HEK293 (cell line): ENCODE results near the gene MAST2.

Experiments used
- CTCF ChIA-PET: fragments of 350-600 bp; formaldehyde crosslinking; extraction: SDS; loops from one replicate; lab custom pipeline; 2021; ENCODE audit warnings: antibody characterized with exemption; lab: Yijun Ruan, JAX
- POLR2A ChIA-PET: fragments of 300-600 bp; formaldehyde crosslinking; extraction: SDS; loops from one replicate; lab custom pipeline; 2020; ENCODE audit warnings: antibody characterized with exemption, inconsistent platforms; lab: Yijun Ruan, JAX
- H3K27ac ChIP-seq: fragments of 200-500 bp; sonication (Bioruptor generic); 2 replicates; pipeline ENCODE4 v1.5.1; 2014; ENCODE audit warnings: low read depth, low read length, control low read depth, inconsistent platforms; ENCODE audit errors: extremely low read depth
- H3K36me3 ChIP-seq, 2 experiments: fragments of 200-500 bp in 1 of 2; sonication (Bioruptor generic) in 1 of 2; 1 replicate in 1 of 2; 2 replicates in 1 of 2; pipeline ENCODE4 v1.5.1; 2014 to 2017; ENCODE audit warnings: inconsistent platforms in 2 of 2, low read length in 2 of 2; ENCODE audit not compliant: control insufficient read depth in 2 of 2, insufficient read depth in 1 of 2
- H3K4me1 ChIP-seq: fragments of 200-500 bp; sonication (Bioruptor generic); 2 replicates; pipeline ENCODE4 v1.5.1; 2014; ENCODE audit warnings: mild to moderate bottlenecking, low read length, inconsistent platforms; ENCODE audit not compliant: control insufficient read depth, insufficient read depth
- H3K4me3 ChIP-seq: 2 replicates; pipeline ENCODE4 v1.5.1; 2011; ENCODE audit warnings: low read depth, mild to moderate bottlenecking, control low read depth, low read length, moderate library complexity
- H3K9me3 ChIP-seq: fragments of 200-500 bp; sonication (Bioruptor generic); 2 replicates; pipeline ENCODE4 v1.5.1; 2014; ENCODE audit warnings: low read depth, low read length, inconsistent platforms; ENCODE audit not compliant: control insufficient read depth, insufficient read depth
- KLF16 ChIP-seq: fragments of 450-650 bp; formaldehyde crosslinking; IDR thresholded peaks from 2 replicates; pipeline ENCODE4 v1.5.1; 2017; ENCODE audit warnings: missing biosample characterization, missing genetic modification characterization
- SCRT1 ChIP-seq: fragments of 450-650 bp; formaldehyde crosslinking; IDR thresholded peaks from 2 replicates; pipeline ENCODE4 v1.5.1; 2016; ENCODE audit warnings: missing biosample characterization, missing genetic modification characterization, borderline replicate concordance
- SCRT2 ChIP-seq: fragments of 450-650 bp; formaldehyde crosslinking; IDR thresholded peaks from 2 replicates; pipeline ENCODE4 v1.5.1; 2016; ENCODE audit warnings: missing biosample characterization, missing genetic modification characterization
- ZBTB17 ChIP-seq: fragments of 450-650 bp; formaldehyde crosslinking; IDR thresholded peaks from 2 replicates; pipeline ENCODE4 v1.5.1; 2016; ENCODE audit warnings: missing biosample characterization, missing genetic modification characterization
- ZBTB20 ChIP-seq: fragments of 450-650 bp; formaldehyde crosslinking; IDR thresholded peaks from 2 replicates; pipeline ENCODE4 v1.5.1; 2016; ENCODE audit warnings: missing biosample characterization, missing genetic modification characterization
- ZFP37 ChIP-seq: fragments of 450-650 bp; formaldehyde crosslinking; IDR thresholded peaks from 2 replicates; pipeline ENCODE4 v1.5.1; 2016; ENCODE audit warnings: missing biosample characterization, missing genetic modification characterization
- ZNF354C ChIP-seq: fragments of 450-650 bp; formaldehyde crosslinking; IDR thresholded peaks from 2 replicates; pipeline ENCODE4 v1.5.1; 2016; ENCODE audit warnings: missing biosample characterization, missing genetic modification characterization, low read depth, borderline replicate concordance
- ZNF423 ChIP-seq: fragments of 450-650 bp; formaldehyde crosslinking; IDR thresholded peaks from 2 replicates; pipeline ENCODE4 v1.5.1; 2016; ENCODE audit warnings: missing biosample characterization, missing genetic modification characterization
- ZNF521 ChIP-seq: fragments of 450-650 bp; formaldehyde crosslinking; IDR thresholded peaks from 2 replicates; pipeline ENCODE4 v1.5.1; 2017; ENCODE audit warnings: missing biosample characterization, mild to moderate bottlenecking, missing genetic modification characterization
- ZNF555 ChIP-seq: fragments of 450-650 bp; formaldehyde crosslinking; conservative IDR thresholded peaks from 2 replicates; pipeline ENCODE4 v1.5.1; 2017; ENCODE audit warnings: missing biosample characterization, mild to moderate bottlenecking, missing genetic modification characterization, inconsistent platforms
- ZNF777 ChIP-seq: fragments of 450-650 bp; formaldehyde crosslinking; IDR thresholded peaks from 2 replicates; pipeline ENCODE4 v1.5.1; 2017; ENCODE audit warnings: missing biosample characterization, missing genetic modification characterization, borderline replicate concordance
- TF ChIP-seq, protein P1 (sequence below): fragments of 450-650 bp; formaldehyde crosslinking; IDR thresholded peaks from 2 replicates; pipeline ENCODE4 v1.5.1; 2016; ENCODE audit warnings: missing biosample characterization, missing genetic modification characterization
- TF ChIP-seq, protein P2 (sequence below): fragments of 450-650 bp; formaldehyde crosslinking; IDR thresholded peaks from 2 replicates; pipeline ENCODE4 v1.5.1; 2016; ENCODE audit warnings: missing biosample characterization, missing genetic modification characterization
- TF ChIP-seq, protein P3 (sequence below): fragments of 450-650 bp; formaldehyde crosslinking; IDR thresholded peaks from 2 replicates; pipeline ENCODE4 v1.5.1; 2016; ENCODE audit warnings: missing biosample characterization, missing genetic modification characterization
- TF ChIP-seq, protein P4 (sequence below): fragments of 450-650 bp; formaldehyde crosslinking; IDR thresholded peaks from 2 replicates; pipeline ENCODE4 v1.5.1; 2016; ENCODE audit warnings: missing biosample characterization, missing genetic modification characterization, borderline replicate concordance
- TF ChIP-seq, protein P5 (sequence below): fragments of 450-650 bp; formaldehyde crosslinking; IDR thresholded peaks from 2 replicates; pipeline ENCODE4 v1.5.1; 2016; ENCODE audit warnings: missing biosample characterization, missing genetic modification characterization

Gene MAST2

DNA sequence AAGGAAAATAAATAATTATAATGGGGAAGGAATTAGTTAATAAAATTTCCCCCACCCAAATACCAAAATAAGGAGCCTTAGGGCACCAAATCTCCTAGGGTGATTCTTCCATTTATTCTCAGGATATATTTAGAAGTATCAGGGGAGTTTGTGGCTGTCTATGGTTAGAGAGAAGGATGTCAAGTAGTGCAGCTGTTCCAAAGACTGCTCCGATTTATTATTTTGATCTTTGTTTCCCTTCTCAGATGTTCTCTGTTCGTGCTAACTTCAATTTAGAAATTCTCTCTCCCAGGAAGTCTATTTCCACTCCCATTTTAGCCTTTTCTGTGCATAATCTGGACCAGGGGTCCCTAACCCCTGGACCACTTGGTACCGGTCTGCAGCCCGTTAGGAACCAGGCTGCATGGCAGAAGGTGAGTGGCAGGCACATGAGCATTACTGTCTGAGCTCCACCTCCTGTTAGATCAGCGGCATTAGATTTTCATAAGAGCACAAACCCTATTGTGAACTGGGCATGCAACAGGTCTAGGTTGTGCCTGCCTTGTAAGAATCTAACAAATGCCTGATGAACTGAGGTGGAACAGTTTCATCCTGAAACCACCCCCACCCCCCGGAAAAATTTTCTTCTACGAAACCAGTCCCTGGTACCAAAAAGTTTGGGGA lies 9.3 kb upstream of the MAST2 start:
- Histone ChIP-seq H3K4me3 (no peak overlapping the region), H3K36me3 (no peaks in the 10 kb centered on the region), H3K27ac (no peak overlapping the region), H3K9me3 (no peaks in the 10 kb centered on the region), H3K4me1 (no peaks in the 10 kb centered on the region)
- POLR2A ChIA-PET = interaction anchor here (0.6 to 1.6 kb wide), 2 partner anchors 8 to 169 kb away, joined by 3 read pairs; no protein-coding TSS in a partner anchor
- CTCF ChIA-PET = no interaction called here
- TF ChIP-seq SCRT1 (tag by site-specific recombination) = peak; percentile 89
- TF ChIP-seq SCRT2 (tag by site-specific recombination) = peak; percentile 97
- TF ChIP-seq ZBTB20 (tag by site-specific recombination) = no peak
- TF ChIP-seq, protein P1, sequence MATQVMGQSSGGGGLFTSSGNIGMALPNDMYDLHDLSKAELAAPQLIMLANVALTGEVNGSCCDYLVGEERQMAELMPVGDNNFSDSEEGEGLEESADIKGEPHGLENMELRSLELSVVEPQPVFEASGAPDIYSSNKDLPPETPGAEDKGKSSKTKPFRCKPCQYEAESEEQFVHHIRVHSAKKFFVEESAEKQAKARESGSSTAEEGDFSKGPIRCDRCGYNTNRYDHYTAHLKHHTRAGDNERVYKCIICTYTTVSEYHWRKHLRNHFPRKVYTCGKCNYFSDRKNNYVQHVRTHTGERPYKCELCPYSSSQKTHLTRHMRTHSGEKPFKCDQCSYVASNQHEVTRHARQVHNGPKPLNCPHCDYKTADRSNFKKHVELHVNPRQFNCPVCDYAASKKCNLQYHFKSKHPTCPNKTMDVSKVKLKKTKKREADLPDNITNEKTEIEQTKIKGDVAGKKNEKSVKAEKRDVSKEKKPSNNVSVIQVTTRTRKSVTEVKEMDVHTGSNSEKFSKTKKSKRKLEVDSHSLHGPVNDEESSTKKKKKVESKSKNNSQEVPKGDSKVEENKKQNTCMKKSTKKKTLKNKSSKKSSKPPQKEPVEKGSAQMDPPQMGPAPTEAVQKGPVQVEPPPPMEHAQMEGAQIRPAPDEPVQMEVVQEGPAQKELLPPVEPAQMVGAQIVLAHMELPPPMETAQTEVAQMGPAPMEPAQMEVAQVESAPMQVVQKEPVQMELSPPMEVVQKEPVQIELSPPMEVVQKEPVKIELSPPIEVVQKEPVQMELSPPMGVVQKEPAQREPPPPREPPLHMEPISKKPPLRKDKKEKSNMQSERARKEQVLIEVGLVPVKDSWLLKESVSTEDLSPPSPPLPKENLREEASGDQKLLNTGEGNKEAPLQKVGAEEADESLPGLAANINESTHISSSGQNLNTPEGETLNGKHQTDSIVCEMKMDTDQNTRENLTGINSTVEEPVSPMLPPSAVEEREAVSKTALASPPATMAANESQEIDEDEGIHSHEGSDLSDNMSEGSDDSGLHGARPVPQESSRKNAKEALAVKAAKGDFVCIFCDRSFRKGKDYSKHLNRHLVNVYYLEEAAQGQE (tag by site-specific recombination) = no peak

DNA sequence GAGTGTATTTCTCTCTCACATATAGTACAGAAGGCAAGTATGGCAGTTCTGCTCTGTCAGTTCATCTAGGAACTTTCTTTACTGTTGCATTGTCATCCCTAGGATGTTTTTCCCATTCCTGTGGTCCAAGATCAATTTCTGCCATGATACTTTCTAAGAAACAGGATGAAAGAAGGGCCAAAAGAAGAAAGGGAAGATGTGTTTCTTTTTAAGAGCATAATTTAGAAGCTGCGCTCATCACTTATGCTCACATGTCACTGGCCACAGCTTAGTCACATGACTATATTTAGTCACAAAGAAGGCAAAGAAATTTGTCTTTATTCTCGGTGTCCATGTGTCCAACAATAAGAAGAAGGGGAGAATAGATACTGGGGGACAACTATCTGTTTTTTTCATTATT lies 7.0 kb upstream of the MAST2 start:
- Histone ChIP-seq H3K27ac (no peak overlapping the region), H3K9me3 (no peaks in the 10 kb centered on the region), H3K4me3 (no peak overlapping the region), H3K4me1 (no peaks in the 10 kb centered on the region), H3K36me3 (no peaks in the 10 kb centered on the region)
- POLR2A ChIA-PET = no interaction called here
- CTCF ChIA-PET = no interaction called here
- no peak for TF ChIP-seq ZNF777 (tag by site-specific recombination)
- no peak for TF ChIP-seq ZFP37 (tag by site-specific recombination)
- no peak for TF ChIP-seq ZNF521
- TF ChIP-seq, protein P2, sequence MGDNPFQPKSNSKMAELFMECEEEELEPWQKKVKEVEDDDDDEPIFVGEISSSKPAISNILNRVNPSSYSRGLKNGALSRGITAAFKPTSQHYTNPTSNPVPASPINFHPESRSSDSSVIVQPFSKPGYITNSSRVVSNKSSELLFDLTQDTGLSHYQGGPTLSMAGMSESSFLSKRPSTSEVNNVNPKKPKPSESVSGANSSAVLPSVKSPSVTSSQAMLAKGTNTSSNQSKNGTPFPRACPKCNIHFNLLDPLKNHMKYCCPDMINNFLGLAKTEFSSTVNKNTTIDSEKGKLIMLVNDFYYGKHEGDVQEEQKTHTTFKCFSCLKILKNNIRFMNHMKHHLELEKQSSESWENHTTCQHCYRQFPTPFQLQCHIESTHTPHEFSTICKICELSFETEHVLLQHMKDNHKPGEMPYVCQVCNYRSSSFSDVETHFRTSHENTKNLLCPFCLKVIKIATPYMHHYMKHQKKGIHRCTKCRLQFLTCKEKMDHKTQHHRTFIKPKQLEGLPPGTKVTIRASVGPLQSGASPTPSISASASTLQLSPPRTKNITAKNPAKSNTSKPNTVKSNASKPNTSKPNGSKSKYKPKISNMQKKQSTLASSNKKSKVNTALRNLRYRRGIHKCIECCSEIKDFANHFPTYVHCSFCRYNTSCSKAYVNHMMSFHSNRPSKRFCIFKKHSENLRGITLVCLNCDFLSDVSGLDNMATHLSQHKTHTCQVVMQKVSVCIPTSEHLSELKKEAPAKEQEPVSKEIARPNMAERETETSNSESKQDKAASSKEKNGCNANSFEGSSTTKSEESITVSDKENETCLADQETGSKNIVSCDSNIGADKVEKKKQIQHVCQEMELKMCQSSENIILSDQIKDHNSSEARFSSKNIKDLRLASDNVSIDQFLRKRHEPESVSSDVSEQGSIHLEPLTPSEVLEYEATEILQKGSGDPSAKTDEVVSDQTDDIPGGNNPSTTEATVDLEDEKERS (tag by site-specific recombination) = no peak
- TF ChIP-seq ZNF555 (tag by site-specific recombination) = no peak
- TF ChIP-seq, protein P3, sequence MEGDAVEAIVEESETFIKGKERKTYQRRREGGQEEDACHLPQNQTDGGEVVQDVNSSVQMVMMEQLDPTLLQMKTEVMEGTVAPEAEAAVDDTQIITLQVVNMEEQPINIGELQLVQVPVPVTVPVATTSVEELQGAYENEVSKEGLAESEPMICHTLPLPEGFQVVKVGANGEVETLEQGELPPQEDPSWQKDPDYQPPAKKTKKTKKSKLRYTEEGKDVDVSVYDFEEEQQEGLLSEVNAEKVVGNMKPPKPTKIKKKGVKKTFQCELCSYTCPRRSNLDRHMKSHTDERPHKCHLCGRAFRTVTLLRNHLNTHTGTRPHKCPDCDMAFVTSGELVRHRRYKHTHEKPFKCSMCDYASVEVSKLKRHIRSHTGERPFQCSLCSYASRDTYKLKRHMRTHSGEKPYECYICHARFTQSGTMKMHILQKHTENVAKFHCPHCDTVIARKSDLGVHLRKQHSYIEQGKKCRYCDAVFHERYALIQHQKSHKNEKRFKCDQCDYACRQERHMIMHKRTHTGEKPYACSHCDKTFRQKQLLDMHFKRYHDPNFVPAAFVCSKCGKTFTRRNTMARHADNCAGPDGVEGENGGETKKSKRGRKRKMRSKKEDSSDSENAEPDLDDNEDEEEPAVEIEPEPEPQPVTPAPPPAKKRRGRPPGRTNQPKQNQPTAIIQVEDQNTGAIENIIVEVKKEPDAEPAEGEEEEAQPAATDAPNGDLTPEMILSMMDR = no peak
- no peak for TF ChIP-seq ZNF423 (tag by site-specific recombination)
- TF ChIP-seq, protein P4, sequence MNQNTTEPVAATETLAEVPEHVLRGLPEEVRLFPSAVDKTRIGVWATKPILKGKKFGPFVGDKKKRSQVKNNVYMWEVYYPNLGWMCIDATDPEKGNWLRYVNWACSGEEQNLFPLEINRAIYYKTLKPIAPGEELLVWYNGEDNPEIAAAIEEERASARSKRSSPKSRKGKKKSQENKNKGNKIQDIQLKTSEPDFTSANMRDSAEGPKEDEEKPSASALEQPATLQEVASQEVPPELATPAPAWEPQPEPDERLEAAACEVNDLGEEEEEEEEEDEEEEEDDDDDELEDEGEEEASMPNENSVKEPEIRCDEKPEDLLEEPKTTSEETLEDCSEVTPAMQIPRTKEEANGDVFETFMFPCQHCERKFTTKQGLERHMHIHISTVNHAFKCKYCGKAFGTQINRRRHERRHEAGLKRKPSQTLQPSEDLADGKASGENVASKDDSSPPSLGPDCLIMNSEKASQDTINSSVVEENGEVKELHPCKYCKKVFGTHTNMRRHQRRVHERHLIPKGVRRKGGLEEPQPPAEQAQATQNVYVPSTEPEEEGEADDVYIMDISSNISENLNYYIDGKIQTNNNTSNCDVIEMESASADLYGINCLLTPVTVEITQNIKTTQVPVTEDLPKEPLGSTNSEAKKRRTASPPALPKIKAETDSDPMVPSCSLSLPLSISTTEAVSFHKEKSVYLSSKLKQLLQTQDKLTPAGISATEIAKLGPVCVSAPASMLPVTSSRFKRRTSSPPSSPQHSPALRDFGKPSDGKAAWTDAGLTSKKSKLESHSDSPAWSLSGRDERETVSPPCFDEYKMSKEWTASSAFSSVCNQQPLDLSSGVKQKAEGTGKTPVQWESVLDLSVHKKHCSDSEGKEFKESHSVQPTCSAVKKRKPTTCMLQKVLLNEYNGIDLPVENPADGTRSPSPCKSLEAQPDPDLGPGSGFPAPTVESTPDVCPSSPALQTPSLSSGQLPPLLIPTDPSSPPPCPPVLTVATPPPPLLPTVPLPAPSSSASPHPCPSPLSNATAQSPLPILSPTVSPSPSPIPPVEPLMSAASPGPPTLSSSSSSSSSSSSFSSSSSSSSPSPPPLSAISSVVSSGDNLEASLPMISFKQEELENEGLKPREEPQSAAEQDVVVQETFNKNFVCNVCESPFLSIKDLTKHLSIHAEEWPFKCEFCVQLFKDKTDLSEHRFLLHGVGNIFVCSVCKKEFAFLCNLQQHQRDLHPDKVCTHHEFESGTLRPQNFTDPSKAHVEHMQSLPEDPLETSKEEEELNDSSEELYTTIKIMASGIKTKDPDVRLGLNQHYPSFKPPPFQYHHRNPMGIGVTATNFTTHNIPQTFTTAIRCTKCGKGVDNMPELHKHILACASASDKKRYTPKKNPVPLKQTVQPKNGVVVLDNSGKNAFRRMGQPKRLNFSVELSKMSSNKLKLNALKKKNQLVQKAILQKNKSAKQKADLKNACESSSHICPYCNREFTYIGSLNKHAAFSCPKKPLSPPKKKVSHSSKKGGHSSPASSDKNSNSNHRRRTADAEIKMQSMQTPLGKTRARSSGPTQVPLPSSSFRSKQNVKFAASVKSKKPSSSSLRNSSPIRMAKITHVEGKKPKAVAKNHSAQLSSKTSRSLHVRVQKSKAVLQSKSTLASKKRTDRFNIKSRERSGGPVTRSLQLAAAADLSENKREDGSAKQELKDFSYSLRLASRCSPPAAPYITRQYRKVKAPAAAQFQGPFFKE (tag by site-specific recombination) = no peak
- no peak for TF ChIP-seq KLF16 (tag by site-specific recombination)
- TF ChIP-seq, protein P5, sequence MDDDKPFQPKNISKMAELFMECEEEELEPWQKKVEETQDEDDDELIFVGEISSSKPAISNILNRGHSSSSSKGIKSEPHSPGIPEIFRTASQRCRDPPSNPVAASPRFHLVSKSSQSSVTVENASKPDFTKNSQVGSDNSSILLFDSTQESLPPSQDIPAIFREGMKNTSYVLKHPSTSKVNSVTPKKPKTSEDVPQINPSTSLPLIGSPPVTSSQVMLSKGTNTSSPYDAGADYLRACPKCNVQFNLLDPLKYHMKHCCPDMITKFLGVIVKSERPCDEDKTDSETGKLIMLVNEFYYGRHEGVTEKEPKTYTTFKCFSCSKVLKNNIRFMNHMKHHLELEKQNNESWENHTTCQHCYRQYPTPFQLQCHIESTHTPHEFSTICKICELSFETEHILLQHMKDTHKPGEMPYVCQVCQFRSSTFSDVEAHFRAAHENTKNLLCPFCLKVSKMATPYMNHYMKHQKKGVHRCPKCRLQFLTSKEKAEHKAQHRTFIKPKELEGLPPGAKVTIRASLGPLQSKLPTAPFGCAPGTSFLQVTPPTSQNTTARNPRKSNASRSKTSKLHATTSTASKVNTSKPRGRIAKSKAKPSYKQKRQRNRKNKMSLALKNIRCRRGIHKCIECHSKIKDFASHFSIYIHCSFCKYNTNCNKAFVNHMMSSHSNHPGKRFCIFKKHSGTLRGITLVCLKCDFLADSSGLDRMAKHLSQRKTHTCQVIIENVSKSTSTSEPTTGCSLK (tag by site-specific recombination) = no peak
- TF ChIP-seq ZBTB17 (tag by site-specific recombination) = no peak
- TF ChIP-seq ZNF354C (tag by site-specific recombination) = no peak
